Liver (tissue), 3 donors: ENCODE measurements around the gene PGBD4.

Source experiments
- CTCF ChIP-seq: fragments of 150-350 bp; IDR thresholded peaks from 2 replicates; pipeline ENCODE4 v1.5.1; 2017; ENCODE audit warnings: improper control_type of control experiment, low read depth, low read length; ENCODE audit not compliant: missing input control
- EGR1 ChIP-seq, 2 donors: IDR thresholded peaks; 2 replicates each; pipeline ENCODE4 v1.6.1; 2016 to 2018; ENCODE audit warnings: antibody characterized with exemption in 2 of 2, low read depth in 2 of 2
- FOXA1 ChIP-seq: IDR thresholded peaks from 2 replicates; pipeline ENCODE4 v1.6.1; 2016; ENCODE audit warnings: antibody characterized with exemption
- MAX ChIP-seq: IDR thresholded peaks from 2 replicates; pipeline ENCODE4 v1.6.1; 2016; ENCODE audit warnings: antibody characterized with exemption
- RAD21 ChIP-seq, 2 donors: IDR thresholded peaks; 2 replicates each; pipeline ENCODE4 v1.6.1; 2016; ENCODE audit warnings: antibody characterized with exemption in 2 of 2, mild to moderate bottlenecking in 2 of 2
- REST ChIP-seq: IDR thresholded peaks from 2 replicates; pipeline ENCODE4 v1.6.1; 2016; ENCODE audit warnings: antibody characterized with exemption, mild to moderate bottlenecking
- RXRA ChIP-seq, 2 donors: IDR thresholded peaks; 2 replicates each; pipeline ENCODE4 v1.6.1; 2017 to 2018; ENCODE audit warnings: antibody characterized with exemption in 2 of 2, mild to moderate bottlenecking in 1 of 2
- YY1 ChIP-seq: IDR thresholded peaks from 2 replicates; pipeline ENCODE4 v1.6.1; 2016; ENCODE audit warnings: antibody characterized with exemption, mild to moderate bottlenecking
- ZBTB33 ChIP-seq: IDR thresholded peaks from 2 replicates; pipeline ENCODE4 v1.6.1; 2016; ENCODE audit warnings: antibody characterized with exemption
- donor health status: healthy.
- donor health status: healthy.

- TF ChIP-seq CTCF (no peak), RAD21 (IDR thresholded peaks at IDR 0.05) (no peak), EGR1 (IDR thresholded peaks at IDR 0.05; ENCODE audit: low read depth in 2 of 2) (no peak), ZBTB33 (no peak), REST (no peak), YY1 (no peak), MAX (no peak), FOXA1 (no peak), RXRA (IDR thresholded peaks at IDR 0.05) (no peak)
Measured at GRCh38 chr15:34124651-34125050, 22.8 kb downstream of the PGBD4 start.
